C4-2B (cell line): ENCODE measurements around the gene CUL3.
"Not testable (repeated sequence)": the region's sequence is repeated elsewhere in the genome, so short reads cannot be mapped to it uniquely, and the experiment has no call there.

Experiments
- H3K27ac ChIP-seq: fragments of 450-650 bp; 2 replicates; pipeline ENCODE4 v1.5.1; 2017
- ZFX ChIP-seq: fragments of 450-650 bp; IDR thresholded peaks from 2 replicates; pipeline ENCODE4 v1.6.1; 2017
- TF ChIP-seq, protein P1 (sequence below): fragments of 450-650 bp; conservative IDR thresholded peaks from 2 replicates; pipeline ENCODE4 v1.5.1; 2017; ENCODE audit warnings: mild to moderate bottlenecking

CUL3 gene

DNA sequence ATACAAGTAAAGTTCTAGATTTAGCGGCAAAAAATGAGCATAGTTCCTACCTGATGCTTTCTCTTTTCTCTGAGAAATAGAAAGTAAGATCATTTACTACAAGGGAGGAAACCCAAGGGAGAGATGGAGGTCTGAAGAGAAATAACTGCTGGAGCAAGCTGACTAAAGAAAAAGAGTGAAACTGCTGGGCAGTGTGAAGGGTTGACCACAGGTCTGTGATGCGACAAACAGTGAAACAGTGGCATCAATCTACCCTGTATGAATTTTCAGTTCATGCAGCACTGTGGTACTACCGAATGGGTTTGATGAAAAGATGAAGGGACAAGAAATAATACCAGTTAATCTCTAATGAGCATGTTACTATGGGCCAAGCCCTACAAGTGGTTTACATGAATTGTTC, 52.2 kb downstream of the CUL3 start:
- no peak for TF ChIP-seq ZFX
- TF ChIP-seq, protein P1, sequence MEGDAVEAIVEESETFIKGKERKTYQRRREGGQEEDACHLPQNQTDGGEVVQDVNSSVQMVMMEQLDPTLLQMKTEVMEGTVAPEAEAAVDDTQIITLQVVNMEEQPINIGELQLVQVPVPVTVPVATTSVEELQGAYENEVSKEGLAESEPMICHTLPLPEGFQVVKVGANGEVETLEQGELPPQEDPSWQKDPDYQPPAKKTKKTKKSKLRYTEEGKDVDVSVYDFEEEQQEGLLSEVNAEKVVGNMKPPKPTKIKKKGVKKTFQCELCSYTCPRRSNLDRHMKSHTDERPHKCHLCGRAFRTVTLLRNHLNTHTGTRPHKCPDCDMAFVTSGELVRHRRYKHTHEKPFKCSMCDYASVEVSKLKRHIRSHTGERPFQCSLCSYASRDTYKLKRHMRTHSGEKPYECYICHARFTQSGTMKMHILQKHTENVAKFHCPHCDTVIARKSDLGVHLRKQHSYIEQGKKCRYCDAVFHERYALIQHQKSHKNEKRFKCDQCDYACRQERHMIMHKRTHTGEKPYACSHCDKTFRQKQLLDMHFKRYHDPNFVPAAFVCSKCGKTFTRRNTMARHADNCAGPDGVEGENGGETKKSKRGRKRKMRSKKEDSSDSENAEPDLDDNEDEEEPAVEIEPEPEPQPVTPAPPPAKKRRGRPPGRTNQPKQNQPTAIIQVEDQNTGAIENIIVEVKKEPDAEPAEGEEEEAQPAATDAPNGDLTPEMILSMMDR: no peak
- H3K27ac ChIP-seq: no peak overlapping the region

DNA sequence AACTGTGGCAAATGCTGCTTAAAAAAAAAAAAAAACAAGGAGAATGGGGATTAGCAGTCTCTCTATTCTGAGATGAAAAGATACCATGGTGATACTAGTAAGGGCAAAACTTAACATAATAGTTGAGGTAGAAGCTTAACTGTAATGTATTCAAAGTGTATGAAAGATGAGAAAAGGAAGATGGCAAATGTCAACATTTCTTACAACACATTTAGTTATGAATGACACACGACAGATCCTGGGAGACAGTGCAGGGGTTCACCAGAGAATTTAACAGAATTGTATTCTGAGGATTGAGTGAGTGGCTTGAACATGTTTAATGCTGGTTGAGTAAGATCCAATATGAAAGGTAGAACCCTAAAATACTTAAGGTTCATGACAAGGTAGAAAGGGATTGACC, 52.7 kb downstream of the CUL3 start:
- TF ChIP-seq, protein P1: no peak
- no peak for TF ChIP-seq ZFX
- no peak overlapping the region for H3K27ac ChIP-seq

DNA sequence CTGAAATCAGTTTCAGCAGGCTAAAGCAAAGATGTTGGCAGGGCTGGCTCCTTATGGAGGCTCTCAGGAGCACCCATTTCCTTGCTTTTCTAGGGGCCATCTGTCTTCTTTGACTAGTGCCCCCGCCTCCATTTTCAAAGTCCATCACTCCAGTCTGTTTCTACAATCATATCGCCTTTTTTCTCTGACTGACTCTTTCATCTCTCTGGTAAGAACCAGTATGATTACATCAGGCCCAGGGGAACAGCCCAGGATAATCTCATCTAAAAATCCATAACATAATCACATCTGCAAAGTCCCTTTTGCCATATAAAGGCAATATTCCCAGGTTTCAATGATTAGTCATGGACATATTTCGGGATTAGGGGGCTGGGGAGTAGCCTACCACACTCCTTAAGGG, 57.0 kb downstream of the CUL3 start:
- no peak for TF ChIP-seq ZFX
- TF ChIP-seq, protein P1: no peak
- H3K27ac ChIP-seq: no peak overlapping the region

DNA sequence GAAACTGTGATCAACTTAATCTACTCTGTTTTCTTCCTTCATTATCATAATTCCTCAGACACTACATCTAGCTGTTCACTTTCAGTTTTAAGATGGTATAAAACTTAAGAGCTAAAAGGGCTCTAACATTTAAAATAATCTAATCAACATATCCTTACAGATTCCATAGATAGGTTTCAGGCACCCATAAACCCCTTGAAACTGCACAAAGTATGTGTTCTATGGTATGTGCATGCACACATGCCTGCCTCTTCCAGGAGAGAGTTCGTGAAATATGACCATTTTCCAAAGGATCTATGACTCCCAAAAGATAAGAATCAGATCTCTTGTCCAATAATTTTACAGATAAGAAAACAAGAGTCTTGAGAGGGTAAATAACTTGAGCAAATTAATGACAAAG, 59.4 kb downstream of the CUL3 start:
- H3K27ac ChIP-seq: no peak overlapping the region
- TF ChIP-seq, protein P1: no peak
- no peak for TF ChIP-seq ZFX

DNA sequence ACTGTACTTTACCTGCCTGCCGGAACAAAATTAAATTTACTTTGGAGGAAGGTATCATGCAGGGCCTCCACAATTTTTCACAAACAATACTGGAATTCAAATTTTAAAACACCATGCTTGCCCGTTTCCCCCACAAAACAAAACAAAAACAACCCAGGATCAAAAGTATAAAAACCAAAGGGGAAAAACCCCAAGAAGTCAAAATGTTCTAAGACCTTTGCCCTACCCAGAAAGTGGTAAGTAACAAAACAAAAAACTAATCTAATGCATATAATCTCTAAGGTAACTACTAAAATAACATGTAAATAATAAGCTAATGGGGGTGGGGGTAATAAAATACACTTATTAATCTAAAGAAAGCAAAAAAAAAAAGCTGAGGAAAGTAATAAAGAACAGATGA, 60.5 kb downstream of the CUL3 start:
- H3K27ac ChIP-seq: no peak overlapping the region
- TF ChIP-seq, protein P1: no peak
- TF ChIP-seq ZFX: no peak

DNA sequence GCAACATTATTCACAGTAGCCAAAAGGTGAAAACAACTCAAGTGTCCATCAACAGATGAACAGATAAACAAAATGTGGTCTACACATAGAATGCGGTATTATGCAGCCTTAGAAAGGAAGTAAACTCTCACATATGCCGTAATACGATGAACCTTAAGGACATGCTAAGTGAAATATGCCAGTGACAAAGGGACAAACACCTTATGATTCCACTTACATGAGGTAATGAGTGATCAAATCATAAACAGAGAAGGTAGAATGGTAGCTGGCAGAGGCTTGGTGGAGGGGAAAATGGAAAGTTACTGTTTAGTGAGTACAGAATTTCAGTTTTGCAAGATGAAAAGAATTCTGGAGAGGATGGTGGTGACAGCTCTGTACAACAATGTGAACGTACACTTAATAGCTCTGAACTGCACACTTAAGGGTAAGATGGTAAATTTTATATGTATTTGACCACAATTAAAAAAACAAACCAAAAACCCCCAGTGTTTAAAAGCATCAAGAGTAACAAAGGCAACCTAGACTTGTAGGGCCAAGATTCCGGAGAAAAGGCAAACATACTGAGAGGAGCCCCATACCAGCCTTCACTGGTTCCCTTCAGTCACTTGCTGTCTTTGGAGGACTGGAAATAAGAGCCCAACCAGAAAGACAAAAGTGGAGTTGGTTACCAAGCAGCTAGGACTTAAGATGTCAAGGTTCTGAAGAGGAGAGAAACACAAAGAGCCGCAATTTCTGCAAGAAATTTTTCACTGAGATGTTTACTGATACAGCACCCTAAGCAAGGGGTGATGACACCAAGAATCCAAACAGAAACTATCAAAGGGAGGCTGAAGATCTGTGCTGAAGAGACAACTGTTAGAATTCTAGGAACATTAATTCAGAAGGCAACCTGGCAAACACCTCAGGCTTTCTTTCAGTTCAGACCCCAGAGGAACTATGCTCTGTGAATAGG, 61.3 kb downstream of the CUL3 start:
- TF ChIP-seq ZFX: no peak
- TF ChIP-seq, protein P1: no peak
- no peak overlapping the region for H3K27ac ChIP-seq

DNA sequence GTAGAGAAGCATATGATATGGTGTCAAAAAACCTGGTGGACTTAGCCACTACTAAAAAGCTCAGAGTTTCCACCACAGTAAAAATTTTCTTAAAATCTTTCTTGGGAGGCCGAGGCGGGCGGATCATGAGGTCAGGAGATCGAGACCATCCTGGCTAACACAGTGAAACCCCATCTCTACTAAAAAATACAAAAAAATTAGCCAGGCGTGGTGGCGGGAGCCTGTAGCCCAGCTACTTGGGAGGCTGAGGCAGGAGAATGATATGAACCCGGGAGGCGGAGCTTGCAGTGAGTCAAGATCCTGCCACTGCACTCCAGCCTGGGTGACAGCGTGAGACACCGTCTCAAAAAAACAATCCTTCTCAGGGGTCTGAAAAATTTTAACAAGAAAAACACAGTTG, 62.7 kb downstream of the CUL3 start:
- not testable (repeated sequence) for H3K27ac ChIP-seq

DNA sequence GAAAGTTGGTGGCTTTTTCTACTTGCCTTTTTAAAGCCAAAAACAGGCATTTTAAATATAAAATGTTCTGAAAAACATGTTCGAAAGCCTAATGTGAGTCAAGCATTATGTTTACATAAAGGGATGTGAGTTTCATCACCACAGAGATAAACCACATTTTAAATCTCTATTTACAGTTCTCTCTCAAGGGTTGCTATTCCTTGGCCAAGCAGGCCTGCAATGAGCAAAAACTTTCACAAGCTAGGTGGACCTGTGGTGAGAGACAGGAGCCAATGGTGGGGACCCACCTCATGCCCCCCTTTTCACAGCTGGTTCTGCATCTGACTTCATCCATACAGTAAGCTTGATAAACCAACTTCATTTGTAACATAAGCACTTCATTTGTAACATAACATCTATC, 65.1 kb downstream of the CUL3 start:
- H3K27ac ChIP-seq: no peak overlapping the region
- TF ChIP-seq ZFX: no peak
- TF ChIP-seq, protein P1: no peak
